ENCODE data around the gene PHF21B. TPM values are rescaled to one million over a fixed set of nuclear protein-coding genes. Genes with fewer than 3 reads are reported as not detected.

PHF21B gene
- total and polyA plus RNA-seq, 5 donors from 2014 or later, result not detected

GRCh38 chr22:44952863-44953746, 56.7 kb downstream of the PHF21B start:
- ATAC-seq (ENCODE audit: low read depth in 2 of 2) (no peak), DNase-seq (no peak)
- Histone ChIP-seq H3K27ac (ENCODE audit: insufficient read depth, low read length, poor library complexity, severe bottlenecking) (no peak overlapping the region), H3K9me3 (ENCODE audit: control insufficient read depth in 2 of 2, low read length in 2 of 2) (no peaks in the 10 kb centered on the region), H3K36me3 (ENCODE audit: control insufficient read depth, insufficient read depth, low read length) (no peaks in the 10 kb centered on the region), H3K4me1 (ENCODE audit: control insufficient read depth, insufficient read depth, low read length, poor library complexity, severe bottlenecking) (no peaks in the 10 kb centered on the region), H3K27me3 (ENCODE audit: control insufficient read depth, insufficient read depth, low read length) (no peaks in the 10 kb centered on the region), H3K4me3 (ENCODE audit: low read depth, low read length) (no peak overlapping the region)
- Mint-ChIP-seq H3K4me1 (no peaks in the 10 kb centered on the region), H3K36me3 (no peaks in the 10 kb centered on the region), H3K27me3 (peaks cover 4% of the 10 kb centered on the region), H3K9me3 (peaks cover 0 to 3% (median 0%) of the 10 kb centered on the region in 7 donors), H3K27ac (no peak overlapping the region), H3K4me3 (no peak overlapping the region)

- no peaks in the 10 kb centered on the region for H3K27me3 Mint-ChIP-seq
- H3K4me1 ChIP-seq (ENCODE audit: control insufficient read depth, insufficient read depth, low read length, poor library complexity, severe bottlenecking), result no peaks in the 10 kb centered on the region
- no peaks in the 10 kb centered on the region for H3K27me3 ChIP-seq (ENCODE audit: control insufficient read depth, insufficient read depth, low read length)
- ATAC-seq (ENCODE audit: low read depth in 2 of 2), result no peak
- H3K4me3 ChIP-seq (ENCODE audit: low read depth, low read length), result no peak overlapping the region
- no peaks in the 10 kb centered on the region for H3K36me3 Mint-ChIP-seq
- DNase-seq, result no peak
- no peaks in the 10 kb centered on the region for H3K36me3 ChIP-seq (ENCODE audit: control insufficient read depth, insufficient read depth, low read length)
- no peak overlapping the region for H3K27ac ChIP-seq (ENCODE audit: insufficient read depth, low read length, poor library complexity, severe bottlenecking)
- no peak overlapping the region for H3K27ac Mint-ChIP-seq
- H3K4me3 Mint-ChIP-seq, result no peak overlapping the region
- no peaks in the 10 kb centered on the region for H3K4me1 Mint-ChIP-seq
- peaks cover 0 to 3% (median 0%) of the 10 kb centered on the region in 7 donors for H3K9me3 Mint-ChIP-seq
- no peaks in the 10 kb centered on the region for H3K9me3 ChIP-seq (ENCODE audit: control insufficient read depth in 2 of 2, low read length in 2 of 2)
Measured at GRCh38 chr22:44951510-44951816, 58.3 kb downstream of the PHF21B start.

- no peaks in the 10 kb centered on the region for H3K36me3 Mint-ChIP-seq
- H3K27ac Mint-ChIP-seq, result no peak overlapping the region
- peaks cover 0 to 3% (median 0%) of the 10 kb centered on the region in 7 donors for H3K9me3 Mint-ChIP-seq
Measured at GRCh38 chr22:44950806-44951509, 58.8 kb downstream of the PHF21B start.

GRCh38 chr22:44947846-44948245, 62.0 kb downstream of the PHF21B start:
- Mint-ChIP-seq H3K27me3 (no peaks in the 10 kb centered on the region), H3K36me3 (no peaks in the 10 kb centered on the region), H3K9me3 (peaks cover 0 to 2% (median 0%) of the 10 kb centered on the region in 7 donors), H3K4me3 (no peak overlapping the region), H3K27ac (no peak overlapping the region), H3K4me1 (no peaks in the 10 kb centered on the region)
- Histone ChIP-seq H3K9me3 (ENCODE audit: control insufficient read depth in 2 of 2, low read length in 2 of 2) (no peaks in the 10 kb centered on the region), H3K27ac (ENCODE audit: insufficient read depth, low read length, poor library complexity, severe bottlenecking) (no peak overlapping the region), H3K27me3 (ENCODE audit: control insufficient read depth, insufficient read depth, low read length) (no peaks in the 10 kb centered on the region), H3K4me3 (ENCODE audit: low read depth, low read length) (no peak overlapping the region), H3K36me3 (ENCODE audit: control insufficient read depth, insufficient read depth, low read length) (no peaks in the 10 kb centered on the region), H3K4me1 (ENCODE audit: control insufficient read depth, insufficient read depth, low read length, poor library complexity, severe bottlenecking) (no peaks in the 10 kb centered on the region)
- ATAC-seq (ENCODE audit: low read depth in 2 of 2) (peak in 1 of 2 donors; percentile 28), DNase-seq (no peak)

More at GRCh38 chr22:44950806-44951509, 58.8 kb downstream of the PHF21B start:
- no peaks in the 10 kb centered on the region for H3K36me3 ChIP-seq (ENCODE audit: control insufficient read depth, insufficient read depth, low read length)
- Mint-ChIP-seq H3K4me3 (no peak overlapping the region), H3K27me3 (no peaks in the 10 kb centered on the region), H3K4me1 (no peaks in the 10 kb centered on the region)
- H3K27me3 ChIP-seq (ENCODE audit: control insufficient read depth, insufficient read depth, low read length), result no peaks in the 10 kb centered on the region
- no peak for ATAC-seq (ENCODE audit: low read depth in 2 of 2)
- no peak overlapping the region for H3K27ac ChIP-seq (ENCODE audit: insufficient read depth, low read length, poor library complexity, severe bottlenecking)
- H3K4me1 ChIP-seq (ENCODE audit: control insufficient read depth, insufficient read depth, low read length, poor library complexity, severe bottlenecking), result no peaks in the 10 kb centered on the region
- H3K9me3 ChIP-seq (ENCODE audit: control insufficient read depth in 2 of 2, low read length in 2 of 2), result no peaks in the 10 kb centered on the region
- no peak overlapping the region for H3K4me3 ChIP-seq (ENCODE audit: low read depth, low read length)
- DNase-seq, result no peak

- DNase-seq (no peak), ATAC-seq (ENCODE audit: low read depth in 2 of 2) (no peak)
- H3K4me1 ChIP-seq (ENCODE audit: control insufficient read depth, insufficient read depth, low read length, poor library complexity, severe bottlenecking), result no peaks in the 10 kb centered on the region
- no peaks in the 10 kb centered on the region for H3K27me3 ChIP-seq (ENCODE audit: control insufficient read depth, insufficient read depth, low read length)
- Mint-ChIP-seq H3K4me1 (no peaks in the 10 kb centered on the region), H3K27me3 (no peaks in the 10 kb centered on the region), H3K9me3 (peaks cover 0 to 2% (median 0%) of the 10 kb centered on the region in 7 donors), H3K36me3 (no peaks in the 10 kb centered on the region), H3K4me3 (no peak overlapping the region), H3K27ac (no peak overlapping the region)
- no peak overlapping the region for H3K4me3 ChIP-seq (ENCODE audit: low read depth, low read length)
- H3K36me3 ChIP-seq (ENCODE audit: control insufficient read depth, insufficient read depth, low read length), result no peaks in the 10 kb centered on the region
- H3K9me3 ChIP-seq (ENCODE audit: control insufficient read depth in 2 of 2, low read length in 2 of 2), result no peaks in the 10 kb centered on the region
- H3K27ac ChIP-seq (ENCODE audit: insufficient read depth, low read length, poor library complexity, severe bottlenecking), result no peak overlapping the region
Measured at GRCh38 chr22:44947049-44947448, 62.8 kb downstream of the PHF21B start.

GRCh38 chr22:44944883-44945601, 64.8 kb downstream of the PHF21B start:
- H3K4me1 Mint-ChIP-seq, result no peaks in the 10 kb centered on the region

DNA sequence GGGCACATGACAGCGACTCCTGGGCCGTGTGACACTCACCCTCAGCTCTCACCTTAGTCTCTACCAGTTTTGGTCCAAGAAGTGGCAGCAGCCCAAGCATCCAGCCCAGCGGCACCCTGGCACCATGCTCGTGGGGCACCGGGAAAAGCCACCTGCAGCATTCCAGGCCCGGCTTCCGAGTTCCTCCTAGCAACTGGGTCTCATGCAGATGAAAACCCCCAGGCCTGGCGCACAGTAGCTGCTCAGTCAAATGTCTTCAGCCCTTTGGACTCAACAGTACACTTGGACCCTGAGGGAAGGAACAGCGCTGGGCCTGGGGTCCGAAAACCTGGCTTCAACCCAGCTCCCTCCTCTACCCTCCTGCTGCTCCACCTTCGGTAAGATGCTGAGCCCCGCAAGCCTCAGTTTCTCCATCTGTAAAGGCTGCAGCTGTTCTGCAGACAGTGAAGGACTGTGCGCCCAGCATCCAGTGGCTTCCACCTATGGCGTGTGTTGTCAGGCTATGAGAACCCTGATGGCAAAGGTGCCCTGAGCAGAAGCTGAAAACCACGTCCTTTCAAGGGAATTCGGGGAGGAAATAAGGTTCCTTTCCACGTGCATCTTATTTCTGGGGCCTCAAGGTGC, 66.0 kb downstream of the PHF21B start:
- DNase-seq (no peak), ATAC-seq (ENCODE audit: low read depth in 2 of 2) (no peak)
- Mint-ChIP-seq H3K9me3 (peaks cover 0 to 2% (median 0%) of the 10 kb centered on the region in 7 donors), H3K27me3 (no peaks in the 10 kb centered on the region), H3K36me3 (no peaks in the 10 kb centered on the region), H3K4me3 (no peak overlapping the region), H3K27ac (no peak overlapping the region), H3K4me1 (no peaks in the 10 kb centered on the region)
- no peak overlapping the region for H3K4me3 ChIP-seq (ENCODE audit: low read depth, low read length)
- H3K27ac ChIP-seq (ENCODE audit: insufficient read depth, low read length, poor library complexity, severe bottlenecking), result no peak overlapping the region
- H3K9me3 ChIP-seq (ENCODE audit: control insufficient read depth in 2 of 2, low read length in 2 of 2), result no peaks in the 10 kb centered on the region
- no peaks in the 10 kb centered on the region for H3K27me3 ChIP-seq (ENCODE audit: control insufficient read depth, insufficient read depth, low read length)
- no peaks in the 10 kb centered on the region for H3K36me3 ChIP-seq (ENCODE audit: control insufficient read depth, insufficient read depth, low read length)
- no peaks in the 10 kb centered on the region for H3K4me1 ChIP-seq (ENCODE audit: control insufficient read depth, insufficient read depth, low read length, poor library complexity, severe bottlenecking)

More at GRCh38 chr22:44944883-44945601, 64.8 kb downstream of the PHF21B start:
- Mint-ChIP-seq H3K9me3 (peaks cover 0 to 2% (median 0%) of the 10 kb centered on the region in 7 donors), H3K36me3 (no peaks in the 10 kb centered on the region), H3K27ac (no peak overlapping the region), H3K27me3 (no peaks in the 10 kb centered on the region), H3K4me3 (no peak overlapping the region)
- ATAC-seq (ENCODE audit: low read depth in 2 of 2), result no peak
- H3K27me3 ChIP-seq (ENCODE audit: control insufficient read depth, insufficient read depth, low read length), result no peaks in the 10 kb centered on the region
- H3K4me1 ChIP-seq (ENCODE audit: control insufficient read depth, insufficient read depth, low read length, poor library complexity, severe bottlenecking), result no peaks in the 10 kb centered on the region
- H3K9me3 ChIP-seq (ENCODE audit: control insufficient read depth in 2 of 2, low read length in 2 of 2), result no peaks in the 10 kb centered on the region
- H3K4me3 ChIP-seq (ENCODE audit: low read depth, low read length), result no peak overlapping the region
- no peak for DNase-seq
- no peak overlapping the region for H3K27ac ChIP-seq (ENCODE audit: insufficient read depth, low read length, poor library complexity, severe bottlenecking)
- H3K36me3 ChIP-seq (ENCODE audit: control insufficient read depth, insufficient read depth, low read length), result no peaks in the 10 kb centered on the region

All from CD4-positive, CD25-positive, alpha-beta regulatory T cell (primary cell).